HepG2 (cell line): Measurements from ENCODE around the gene TACO1. TPM values are rescaled to one million over a fixed set of nuclear protein-coding genes. Genes with fewer than 3 reads are reported as not detected.

Source experiments
- ZNF503 ChIP-seq: sonication (generic); formaldehyde crosslinking; IDR thresholded peaks from 2 replicates; pipeline ENCODE4 v1.4.0; 2020; ENCODE audit warnings: missing genetic modification reagents
- ZNF720 ChIP-seq: sonication (generic); formaldehyde crosslinking; IDR thresholded peaks from 2 replicates; pipeline ENCODE4 v1.4.0; 2020; ENCODE audit warnings: missing genetic modification reagents
- polyA plus RNA-seq, 8 experiments: library from polyadenylated mRNA; depleted of rRNA in 3 of 8; stranded (reverse) in 7 of 8; unstranded in 1 of 8; fragments of >200 nt; fragmentation: Illumina TruSeq in 4 of 8; extraction: Trizol in 4 of 8; gene quantifications; 2 replicates each; pipeline versions ENCODE4 v1.2.1 to v1.2.3, GENCODE V29; 2011 to 2016; ENCODE audit warnings: low read depth in 4 of 8, missing spikeins in 1 of 8, mixed read lengths in 1 of 8; ENCODE audit not compliant: insufficient read depth in 1 of 8
- total RNA-seq, 5 experiments: library from RNA; depleted of rRNA; stranded (reverse); fragments of >200 nt; fragmentation: Illumina TruSeq; extraction: Trizol; gene quantifications; 2 replicates each; pipeline ENCODE4 v1.2.3, GENCODE V29; 2016; ENCODE audit warnings: low read depth in 1 of 5
- TF ChIP-seq, protein P1 (sequence below): sonication (generic); formaldehyde crosslinking; IDR thresholded peaks from one replicate; pipeline ENCODE4 v1.5.1; 2020; ENCODE audit warnings: mild to moderate bottlenecking, missing genetic modification reagents; ENCODE audit errors: not compliant biosample characterization

The TACO1 gene
- total and polyA plus RNA-seq, 2 of the 13 experiments (the other 11 are each of a cell fraction or from before 2014, with no cell fraction given), result 34.7 to 53.6 TPM

GRCh38 chr17:63646488-63646806 is 45.8 kb downstream of the TACO1 start (continued):
- TF ChIP-seq, protein P1, sequence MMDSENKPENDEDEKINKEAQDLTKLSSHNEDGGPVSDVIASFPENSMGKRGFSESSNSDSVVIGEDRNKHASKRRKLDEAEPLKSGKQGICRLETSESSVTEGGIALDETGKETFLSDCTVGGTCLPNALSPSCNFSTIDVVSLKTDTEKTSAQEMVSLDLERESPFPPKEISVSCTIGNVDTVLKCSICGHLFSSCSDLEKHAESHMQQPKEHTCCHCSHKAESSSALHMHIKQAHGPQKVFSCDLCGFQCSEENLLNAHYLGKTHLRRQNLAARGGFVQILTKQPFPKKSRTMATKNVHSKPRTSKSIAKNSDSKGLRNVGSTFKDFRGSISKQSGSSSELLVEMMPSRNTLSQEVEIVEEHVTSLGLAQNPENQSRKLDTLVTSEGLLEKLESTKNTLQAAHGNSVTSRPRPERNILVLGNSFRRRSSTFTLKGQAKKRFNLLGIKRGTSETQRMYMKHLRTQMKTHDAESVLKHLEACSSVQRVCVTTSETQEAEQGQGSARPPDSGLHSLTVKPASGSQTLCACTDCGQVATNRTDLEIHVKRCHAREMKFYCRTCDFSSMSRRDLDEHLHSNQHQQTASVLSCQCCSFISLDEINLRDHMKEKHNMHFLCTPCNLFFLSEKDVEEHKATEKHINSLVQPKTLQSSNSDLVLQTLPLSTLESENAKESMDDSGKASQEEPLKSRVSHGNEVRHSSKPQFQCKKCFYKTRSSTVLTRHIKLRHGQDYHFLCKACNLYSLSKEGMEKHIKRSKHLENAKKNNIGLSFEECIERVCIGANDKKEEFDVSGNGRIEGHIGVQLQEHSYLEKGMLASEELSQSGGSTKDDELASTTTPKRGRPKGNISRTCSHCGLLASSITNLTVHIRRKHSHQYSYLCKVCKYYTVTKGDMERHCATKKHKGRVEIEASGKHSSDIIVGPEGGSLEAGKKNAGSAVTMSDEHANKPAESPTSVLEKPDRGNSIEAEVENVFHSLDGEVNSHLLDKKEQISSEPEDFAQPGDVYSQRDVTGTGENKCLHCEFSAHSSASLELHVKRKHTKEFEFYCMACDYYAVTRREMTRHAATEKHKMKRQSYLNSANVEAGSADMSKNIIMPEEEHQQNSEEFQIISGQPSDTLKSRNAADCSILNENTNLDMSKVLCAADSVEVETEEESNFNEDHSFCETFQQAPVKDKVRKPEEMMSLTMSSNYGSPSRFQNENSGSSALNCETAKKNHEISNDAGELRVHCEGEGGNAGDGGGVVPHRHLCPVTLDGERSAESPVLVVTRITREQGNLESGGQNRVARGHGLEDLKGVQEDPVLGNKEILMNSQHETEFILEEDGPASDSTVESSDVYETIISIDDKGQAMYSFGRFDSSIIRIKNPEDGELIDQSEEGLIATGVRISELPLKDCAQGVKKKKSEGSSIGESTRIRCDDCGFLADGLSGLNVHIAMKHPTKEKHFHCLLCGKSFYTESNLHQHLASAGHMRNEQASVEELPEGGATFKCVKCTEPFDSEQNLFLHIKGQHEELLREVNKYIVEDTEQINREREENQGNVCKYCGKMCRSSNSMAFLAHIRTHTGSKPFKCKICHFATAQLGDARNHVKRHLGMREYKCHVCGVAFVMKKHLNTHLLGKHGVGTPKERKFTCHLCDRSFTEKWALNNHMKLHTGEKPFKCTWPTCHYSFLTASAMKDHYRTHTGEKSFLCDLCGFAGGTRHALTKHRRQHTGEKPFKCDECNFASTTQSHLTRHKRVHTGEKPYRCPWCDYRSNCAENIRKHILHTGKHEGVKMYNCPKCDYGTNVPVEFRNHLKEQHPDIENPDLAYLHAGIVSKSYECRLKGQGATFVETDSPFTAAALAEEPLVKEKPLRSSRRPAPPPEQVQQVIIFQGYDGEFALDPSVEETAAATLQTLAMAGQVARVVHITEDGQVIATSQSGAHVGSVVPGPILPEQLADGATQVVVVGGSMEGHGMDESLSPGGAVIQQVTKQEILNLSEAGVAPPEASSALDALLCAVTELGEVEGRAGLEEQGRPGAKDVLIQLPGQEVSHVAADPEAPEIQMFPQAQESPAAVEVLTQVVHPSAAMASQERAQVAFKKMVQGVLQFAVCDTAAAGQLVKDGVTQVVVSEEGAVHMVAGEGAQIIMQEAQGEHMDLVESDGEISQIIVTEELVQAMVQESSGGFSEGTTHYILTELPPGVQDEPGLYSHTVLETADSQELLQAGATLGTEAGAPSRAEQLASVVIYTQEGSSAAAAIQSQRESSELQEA (CRISPR knock-in tag), result no peak
- TF ChIP-seq ZNF503 (CRISPR knock-in tag), result no peak
- TF ChIP-seq ZNF720 (CRISPR knock-in tag), result no peak
